Measurements from ENCODE around the gene CMPK2. TPM values are rescaled to one million over a fixed set of nuclear protein-coding genes. Genes with fewer than 3 reads are reported as not detected.
A peak's percentile ranks its signal among the peaks of the same experiment; 100 is the strongest.

CMPK2 gene
- total and polyA plus RNA-seq, 2 donors (not counting 1 experiment from before 2014, with no cell fraction given): 0.33 to 0.52 TPM

- H3K9me3 ChIP-seq (ENCODE audit: control insufficient read depth, insufficient read depth, low read depth, low read length): no peaks in the 10 kb centered on the region
- H3K36me3 ChIP-seq (ENCODE audit: control insufficient read depth, insufficient read depth, low read length): no peaks in the 10 kb centered on the region
- peak overlapping the region; percentile 60 for H3K4me2 ChIP-seq (ENCODE audit: extremely low read depth, insufficient read depth, low read length)
- no peaks in the 10 kb centered on the region for H4K20me1 ChIP-seq (ENCODE audit: control insufficient read depth, extremely low read depth, insufficient read depth, low read length)
- H3K9ac ChIP-seq (ENCODE audit: insufficient read depth, low read length): no peak overlapping the region
- no peaks in the 10 kb centered on the region for H3K79me2 ChIP-seq (ENCODE audit: control insufficient read depth, insufficient read depth, low read length)
- peak overlapping the region; percentile 14 for H2AFZ ChIP-seq (ENCODE audit: low read length)
- no peaks in the 10 kb centered on the region for H3K4me1 ChIP-seq (ENCODE audit: control insufficient read depth, extremely low read depth, insufficient read depth, low read length)
- H3K4me3 ChIP-seq (replicated peaks in 1 of 4; ENCODE audit: control extremely low read depth in 1 of 4, insufficient read depth in 1 of 4, low read depth in 3 of 4, low read length in 4 of 4): peak overlapping the region in 2 of 4 experiments; percentile 51 to 62
- no peak overlapping the region for H3K27ac ChIP-seq (ENCODE audit: insufficient read depth, low read length)
- peak in 1 of 2 donors; percentile 9 for DNase-seq (ENCODE audit: low read depth in 2 of 2)
- no peak for TF ChIP-seq EZH2 (IDR thresholded peaks at IDR 0.05; ENCODE audit: low read length, missing control alignments)
- TF ChIP-seq CTCF (conservative IDR thresholded peaks at IDR 0.05 in 1 of 2, IDR thresholded peaks at IDR 0.05 in 1 of 2; ENCODE audit: low read depth in 1 of 2, low read length in 2 of 2): no peak
- peaks cover 2% of the 10 kb centered on the region for H3K27me3 ChIP-seq (ENCODE audit: control insufficient read depth, insufficient read depth, low read length)
Observed at GRCh38 chr2:6864923-6865345, 773 bp downstream of the CMPK2 start.

GRCh38 chr2:6864231-6864754, 1.4 kb downstream of the CMPK2 start:
- peaks cover 2% of the 10 kb centered on the region for H3K27me3 ChIP-seq (ENCODE audit: control insufficient read depth, insufficient read depth, low read length)
- no peak for DNase-seq (ENCODE audit: low read depth in 2 of 2)
- H3K9ac ChIP-seq (ENCODE audit: insufficient read depth, low read length): no peak overlapping the region
- no peaks in the 10 kb centered on the region for H3K9me3 ChIP-seq (ENCODE audit: control insufficient read depth, insufficient read depth, low read depth, low read length)
- no peak overlapping the region for H3K4me2 ChIP-seq (ENCODE audit: extremely low read depth, insufficient read depth, low read length)
- no peaks in the 10 kb centered on the region for H3K79me2 ChIP-seq (ENCODE audit: control insufficient read depth, insufficient read depth, low read length)
- TF ChIP-seq EZH2 (IDR thresholded peaks at IDR 0.05; ENCODE audit: low read length, missing control alignments) (no peak), CTCF (conservative IDR thresholded peaks at IDR 0.05 in 1 of 2, IDR thresholded peaks at IDR 0.05 in 1 of 2; ENCODE audit: low read depth in 1 of 2, low read length in 2 of 2) (no peak)
- H2AFZ ChIP-seq (ENCODE audit: low read length): no peak overlapping the region
- H3K36me3 ChIP-seq (ENCODE audit: control insufficient read depth, insufficient read depth, low read length): no peaks in the 10 kb centered on the region
- no peak overlapping the region for H3K4me3 ChIP-seq (replicated peaks in 1 of 4; ENCODE audit: control extremely low read depth in 1 of 4, insufficient read depth in 1 of 4, low read depth in 3 of 4, low read length in 4 of 4)
- H3K4me1 ChIP-seq (ENCODE audit: control insufficient read depth, extremely low read depth, insufficient read depth, low read length): no peaks in the 10 kb centered on the region
- no peaks in the 10 kb centered on the region for H4K20me1 ChIP-seq (ENCODE audit: control insufficient read depth, extremely low read depth, insufficient read depth, low read length)
- H3K27ac ChIP-seq (ENCODE audit: insufficient read depth, low read length): no peak overlapping the region

- TF ChIP-seq CTCF (conservative IDR thresholded peaks at IDR 0.05 in 1 of 2, IDR thresholded peaks at IDR 0.05 in 1 of 2; ENCODE audit: low read depth in 1 of 2, low read length in 2 of 2): no peak
- TF ChIP-seq EZH2 (IDR thresholded peaks at IDR 0.05; ENCODE audit: low read length, missing control alignments): no peak
- Histone ChIP-seq H4K20me1 (ENCODE audit: control insufficient read depth, extremely low read depth, insufficient read depth, low read length) (no peaks in the 10 kb centered on the region), H3K9me3 (ENCODE audit: control insufficient read depth, insufficient read depth, low read depth, low read length) (no peaks in the 10 kb centered on the region), H3K4me1 (ENCODE audit: control insufficient read depth, extremely low read depth, insufficient read depth, low read length) (no peaks in the 10 kb centered on the region), H3K9ac (ENCODE audit: insufficient read depth, low read length) (no peak overlapping the region), H3K4me2 (ENCODE audit: extremely low read depth, insufficient read depth, low read length) (no peak overlapping the region), H3K27me3 (ENCODE audit: control insufficient read depth, insufficient read depth, low read length) (peaks cover 2% of the 10 kb centered on the region), H2AFZ (ENCODE audit: low read length) (no peak overlapping the region), H3K79me2 (ENCODE audit: control insufficient read depth, insufficient read depth, low read length) (no peaks in the 10 kb centered on the region), H3K4me3 (replicated peaks in 1 of 4; ENCODE audit: control extremely low read depth in 1 of 4, insufficient read depth in 1 of 4, low read depth in 3 of 4, low read length in 4 of 4) (no peak overlapping the region), H3K27ac (ENCODE audit: insufficient read depth, low read length) (no peak overlapping the region), H3K36me3 (ENCODE audit: control insufficient read depth, insufficient read depth, low read length) (no peaks in the 10 kb centered on the region)
- no peak for DNase-seq (ENCODE audit: low read depth in 2 of 2)
Observed at GRCh38 chr2:6863792-6864191, 1.9 kb downstream of the CMPK2 start.
